T follicular helper cell (primary cell): ENCODE data around the gene ARHGAP8.
"Not testable (repeated sequence)": the region's sequence is repeated elsewhere in the genome, so short reads cannot be mapped to it uniquely, and the experiment has no call there.

ENCODE experiments used
- DNase-seq: peaks from one replicate; pipeline ENCODE4 v3.0.0-alpha.2; 2020; ENCODE audit warnings: low read depth

The ARHGAP8 gene

DNA sequence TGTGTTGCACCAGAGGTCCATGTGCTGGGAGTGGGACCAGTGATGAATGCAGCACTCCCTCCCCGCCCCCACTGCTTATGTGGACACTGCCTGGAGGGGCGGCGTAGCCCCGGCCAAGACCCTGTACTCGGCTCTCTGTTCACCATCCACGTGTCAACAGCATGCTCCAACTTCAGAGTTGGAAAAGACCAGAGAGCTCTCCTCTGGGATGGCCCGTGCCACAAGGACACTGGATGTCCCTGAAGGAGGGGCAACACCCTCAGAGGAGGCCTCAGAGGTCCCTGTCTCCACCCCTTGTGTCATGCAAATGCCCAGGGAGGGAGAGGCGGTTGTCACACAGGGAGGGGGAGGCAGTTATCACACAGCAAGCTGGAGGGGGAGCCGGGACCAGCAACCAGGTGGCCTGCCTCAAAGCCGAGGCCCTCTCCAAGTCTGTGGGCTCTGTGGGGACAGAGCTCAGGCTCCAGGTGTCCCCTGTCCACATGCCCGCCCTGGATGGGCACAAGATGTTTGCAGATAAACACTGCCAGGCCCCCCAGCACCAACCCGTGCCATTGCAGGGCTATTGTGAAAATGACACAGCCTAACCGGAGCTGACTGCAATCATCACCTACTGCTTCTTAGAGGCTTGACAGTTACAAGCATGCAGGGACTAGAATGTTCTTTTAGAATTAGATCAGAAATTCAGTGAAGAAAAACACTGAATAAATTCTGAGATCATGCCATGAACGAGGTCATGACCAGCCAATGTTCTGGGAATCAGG lies 136.3 kb downstream of the ARHGAP8 start:
- DNase-seq: no peak

DNA sequence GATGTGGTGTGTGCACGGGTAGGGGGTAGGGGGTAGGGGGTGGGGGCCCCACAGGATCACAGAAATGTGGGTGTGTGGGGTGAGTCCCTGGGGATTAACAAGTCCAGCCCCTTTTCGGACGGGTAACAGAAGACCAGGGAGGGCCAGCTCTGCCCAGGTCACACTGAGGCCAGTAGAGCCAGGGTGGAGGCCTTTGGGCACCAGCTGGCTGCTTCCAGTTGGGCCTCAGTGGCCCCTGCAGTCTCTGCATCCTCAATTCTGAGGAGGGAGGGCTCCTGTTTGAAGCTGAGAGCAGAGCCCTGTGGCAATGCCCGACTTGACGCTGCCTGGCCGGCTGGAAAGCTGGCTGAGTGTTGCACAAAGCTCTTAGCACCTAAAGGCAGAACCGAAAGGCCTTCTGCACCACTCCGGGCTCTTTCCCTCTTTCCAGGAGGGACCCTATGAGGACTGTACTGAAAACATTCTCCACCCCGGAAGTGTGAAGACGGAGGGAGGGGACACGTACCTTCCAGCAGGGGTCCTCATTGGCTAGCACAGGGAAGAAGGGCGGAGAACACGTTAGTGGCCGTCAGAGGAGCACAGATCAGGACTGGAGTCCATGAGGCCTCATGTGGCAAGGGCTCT lies 137.0 kb downstream of the ARHGAP8 start:
- DNase-seq: no peak

DNA sequence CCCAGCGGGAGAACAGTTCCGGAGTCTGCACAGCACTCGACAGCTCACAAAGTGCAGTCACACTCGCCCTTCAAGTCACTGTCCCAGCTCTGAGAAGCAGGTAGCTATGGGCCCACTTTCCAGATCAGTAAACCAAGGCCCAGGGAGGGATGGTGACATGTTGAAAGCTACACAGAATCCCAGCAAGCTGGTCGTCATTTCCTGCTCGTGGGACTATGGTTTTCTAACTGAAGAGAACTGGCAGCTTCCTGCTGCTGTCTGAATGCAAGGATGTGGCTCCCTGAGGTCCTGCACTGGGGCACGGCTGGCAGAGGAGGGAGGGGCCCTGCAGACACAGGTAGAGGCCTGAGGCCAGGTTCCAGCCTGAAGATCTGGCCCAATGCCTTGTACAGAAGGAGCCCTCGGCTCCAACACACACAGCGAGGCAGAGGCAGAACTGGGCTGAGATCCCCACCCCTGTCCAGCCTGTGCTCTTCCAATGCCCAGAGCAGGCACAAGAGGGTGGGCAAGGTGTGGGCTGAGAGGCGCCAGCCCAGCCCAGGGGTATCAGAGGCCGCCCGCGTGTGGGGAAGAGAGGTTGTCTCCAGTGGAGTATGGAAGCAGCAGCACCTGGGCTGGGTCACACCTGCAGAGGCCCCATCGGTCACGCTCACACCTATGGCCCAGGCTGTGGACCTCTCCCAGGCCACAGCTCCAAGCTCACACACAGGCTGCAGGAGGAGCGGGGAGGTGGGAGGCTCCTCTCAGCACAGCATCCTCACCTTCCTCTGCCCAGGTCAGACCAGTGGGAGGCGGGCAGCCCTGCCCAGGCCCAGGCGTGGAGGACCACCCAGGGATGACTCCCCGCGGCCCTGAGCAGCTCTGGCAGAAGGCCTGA lies 138.3 kb downstream of the ARHGAP8 start:
- no peak for DNase-seq

DNA sequence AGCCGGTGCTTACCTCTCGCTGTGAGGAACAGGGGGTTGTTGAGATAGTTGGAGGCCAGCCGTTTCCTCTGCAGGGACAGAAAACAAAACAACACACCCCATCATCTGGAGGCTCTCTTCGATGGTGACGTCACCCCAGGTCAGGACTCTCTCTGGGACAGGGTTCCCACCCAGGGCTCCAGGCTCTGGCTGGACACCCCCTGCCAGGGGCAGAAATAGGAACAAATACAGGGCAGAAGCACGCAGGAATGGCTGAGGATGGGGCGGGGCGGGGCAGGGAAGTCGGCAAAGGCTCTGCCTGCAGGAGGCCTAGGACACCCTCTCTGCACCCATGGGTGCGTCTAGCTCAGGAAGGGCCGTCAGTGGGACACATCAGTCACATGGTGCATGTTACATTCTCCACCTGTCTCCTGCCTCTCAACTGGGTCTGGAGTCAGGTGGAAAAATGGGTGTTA lies 138.9 kb downstream of the ARHGAP8 start:
- DNase-seq: no peak

DNA sequence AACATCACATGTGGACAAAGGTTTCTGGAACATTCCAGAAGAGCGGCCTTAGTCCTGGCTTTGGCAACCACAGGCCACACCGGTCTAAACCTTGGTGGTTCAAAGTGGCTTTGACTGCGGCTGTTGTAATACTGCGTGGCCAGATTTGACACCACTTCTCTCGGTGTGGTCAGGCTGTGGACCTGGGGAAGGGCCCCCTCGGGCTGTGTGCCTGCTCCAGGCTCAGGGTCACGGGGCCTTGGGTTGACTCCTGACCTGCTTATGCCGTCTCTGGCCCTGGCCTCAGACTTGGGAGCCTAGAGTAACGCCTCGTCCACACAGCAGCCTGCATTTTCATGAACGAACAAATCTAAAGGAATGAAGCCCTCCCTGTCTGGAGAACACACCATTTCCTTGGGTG lies 139.4 kb downstream of the ARHGAP8 start:
- no peak for DNase-seq

DNA sequence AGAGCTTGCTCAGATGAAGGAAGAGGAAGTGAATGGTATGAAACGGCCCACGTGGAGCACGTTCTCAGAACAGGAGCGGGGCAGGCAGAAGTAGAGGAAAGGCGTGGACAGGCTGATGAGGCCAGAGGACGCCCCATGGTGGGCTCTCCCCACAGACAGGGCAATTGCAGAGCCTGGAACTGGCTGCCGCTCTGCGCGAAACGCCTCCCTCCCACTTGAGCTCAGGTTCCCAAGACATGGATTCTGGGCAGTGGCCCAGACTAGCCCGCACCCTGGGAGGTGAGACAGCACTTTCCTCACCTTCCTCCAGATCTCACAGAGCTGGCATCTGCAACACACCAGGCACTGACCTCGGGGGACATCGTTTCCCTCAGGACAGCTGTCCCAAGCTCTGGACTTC lies 139.9 kb downstream of the ARHGAP8 start:
- DNase-seq: no peak

DNA sequence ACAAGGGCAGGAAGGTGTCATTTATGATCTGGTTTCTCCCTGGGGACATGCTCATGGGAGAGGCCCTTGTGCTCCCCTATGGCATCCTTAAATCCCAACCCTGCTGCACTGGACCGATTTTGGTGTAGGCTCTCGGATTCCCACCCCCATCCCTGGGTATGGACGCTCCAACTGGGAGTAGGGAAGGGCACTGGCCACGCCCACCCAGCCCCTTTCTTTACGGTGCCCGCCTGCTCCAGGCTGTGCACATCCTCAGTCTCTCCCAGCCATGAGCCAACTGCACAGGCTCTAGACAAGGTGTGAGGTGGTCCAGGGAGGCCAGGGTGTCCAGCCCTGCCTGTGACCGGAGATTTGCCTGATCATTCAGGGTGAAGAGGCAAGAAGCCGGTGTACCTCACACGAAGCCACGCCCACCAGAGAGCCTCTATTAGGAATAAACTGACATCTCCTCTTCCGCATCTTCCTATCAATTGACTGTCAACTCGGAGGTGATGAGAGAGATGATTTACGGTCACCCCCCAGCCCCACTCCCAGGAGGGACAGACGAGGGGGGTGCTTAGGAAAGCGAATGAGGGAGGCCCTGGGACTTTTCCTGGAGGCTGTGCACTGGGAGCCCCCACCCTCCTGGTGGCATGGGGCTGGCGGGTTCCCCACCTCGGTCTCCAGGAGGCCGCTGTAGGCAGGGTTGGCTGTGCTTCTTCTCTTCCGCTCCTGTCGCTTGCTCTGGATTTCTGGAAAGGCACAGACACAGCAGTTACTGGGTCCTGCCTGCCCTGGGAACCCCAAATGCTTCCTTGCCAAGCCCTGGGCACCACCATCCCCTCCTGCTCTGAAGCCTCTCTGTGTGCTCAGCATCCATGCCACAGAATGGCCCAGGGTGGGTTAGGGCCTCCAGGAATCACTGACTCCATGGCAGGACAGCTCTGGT lies 140.7 kb downstream of the ARHGAP8 start:
- DNase-seq: no peak

DNA sequence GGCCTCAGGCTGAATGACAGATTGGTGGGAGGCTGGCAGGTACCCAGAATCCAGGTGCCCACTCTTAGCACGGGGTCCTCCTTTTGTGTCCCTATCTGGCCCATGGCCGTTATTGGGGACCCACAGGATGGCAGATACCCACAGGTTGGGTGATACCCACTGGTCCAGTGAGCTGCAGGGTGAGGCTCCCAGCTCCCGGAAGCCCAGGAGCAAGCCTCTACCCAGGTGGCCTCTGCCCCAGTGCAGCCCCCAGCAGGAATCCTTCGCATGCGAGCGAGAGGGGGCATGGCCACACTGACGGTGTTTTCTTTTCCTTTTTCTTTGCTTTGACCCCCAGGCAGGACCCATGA lies 141.3 kb downstream of the ARHGAP8 start:
- no peak for DNase-seq

DNA sequence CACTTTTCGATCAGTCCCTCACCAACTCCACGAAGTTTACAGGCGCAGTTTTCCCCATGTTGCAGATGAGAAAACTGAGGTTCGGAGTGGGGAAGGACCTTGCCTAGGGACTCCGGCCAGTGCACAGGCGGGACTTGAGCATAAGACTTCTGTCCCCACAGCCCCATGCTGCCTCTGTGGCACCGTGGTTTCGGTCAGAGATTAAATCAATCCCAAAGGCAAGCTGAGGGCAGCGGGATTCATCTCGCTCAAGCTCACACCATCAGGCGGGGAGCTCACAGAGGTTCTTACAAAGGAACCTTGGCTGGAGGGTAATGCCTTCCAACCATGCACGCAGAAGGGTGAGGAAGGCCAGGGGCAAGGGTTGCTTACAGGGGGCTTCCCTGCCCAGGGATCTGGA lies 141.9 kb downstream of the ARHGAP8 start:
- no peak for DNase-seq

DNA sequence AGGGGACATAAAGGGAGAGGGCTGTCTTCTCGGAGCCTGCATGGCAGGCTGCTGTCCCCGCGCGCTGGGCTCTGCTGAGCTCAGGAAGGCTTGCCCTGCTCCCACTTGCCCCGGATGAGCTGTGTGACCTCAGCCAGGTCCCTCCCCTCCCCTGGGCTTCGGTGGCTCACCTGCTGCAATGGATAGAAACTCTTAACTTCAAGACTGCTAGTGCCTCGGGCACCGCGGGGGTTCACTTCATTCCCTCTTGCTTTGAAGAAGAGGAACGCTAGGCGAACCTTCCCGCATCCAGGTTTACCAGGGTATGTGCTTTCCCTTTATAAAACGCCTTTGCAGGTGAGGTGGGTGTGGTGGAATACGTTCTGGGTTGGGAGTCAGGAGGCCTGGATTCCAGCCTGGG lies 142.4 kb downstream of the ARHGAP8 start:
- DNase-seq: no peak

DNA sequence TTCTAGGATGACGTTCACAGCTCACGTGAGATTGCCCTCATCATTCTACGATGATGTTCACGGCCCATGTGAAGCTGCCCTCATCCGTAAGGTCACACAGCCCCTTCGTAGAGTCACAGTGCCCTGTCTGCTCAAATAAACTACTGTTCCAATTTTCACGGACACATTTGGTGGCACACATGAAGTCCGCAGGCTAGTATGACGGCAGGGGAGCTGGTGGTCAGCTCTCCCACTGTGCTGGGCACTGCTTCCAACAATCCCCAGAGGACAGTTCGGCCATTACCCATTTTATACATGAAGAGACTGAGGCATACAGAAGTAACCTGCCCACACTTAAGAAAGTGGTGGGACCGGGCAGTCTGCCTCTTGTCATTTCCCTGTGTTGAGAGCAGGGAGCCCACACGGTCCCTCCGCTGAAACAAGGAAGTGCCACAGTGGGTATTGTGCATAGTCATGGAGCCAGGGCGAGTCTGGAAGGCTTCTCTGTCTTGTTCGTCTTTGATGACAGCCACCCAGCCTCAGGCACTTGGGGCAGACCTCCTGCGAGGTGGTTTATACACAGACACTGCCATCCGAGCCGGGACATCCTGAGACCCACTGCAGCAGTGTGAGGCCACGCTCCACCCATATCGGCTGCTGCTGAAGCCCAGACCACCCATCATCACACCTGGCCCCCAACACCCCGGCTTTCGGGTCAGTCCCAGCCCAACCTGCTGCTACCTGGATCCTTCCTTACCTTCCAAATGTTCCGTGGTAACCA lies 143.1 kb downstream of the ARHGAP8 start:
- DNase-seq: no peak

DNA sequence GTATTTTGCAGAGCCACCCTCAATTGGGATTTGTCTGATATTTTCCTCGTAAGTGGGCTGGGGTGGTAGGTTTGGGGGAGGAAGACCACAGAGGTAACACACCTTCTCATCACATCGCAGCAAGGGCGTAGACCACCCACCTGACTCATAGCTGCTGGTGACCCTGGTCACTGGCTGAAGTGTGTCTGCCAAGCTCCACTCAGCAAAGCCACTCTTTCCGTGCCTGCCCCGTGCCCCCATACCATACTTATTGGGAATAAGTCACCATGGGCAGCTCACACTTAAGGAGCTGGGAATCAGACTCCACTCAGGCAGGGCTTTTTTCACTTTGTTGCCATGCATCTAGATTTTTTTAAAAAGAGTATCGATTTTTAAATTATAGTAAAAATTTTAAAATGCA lies 145.9 kb downstream of the ARHGAP8 start:
- no peak for DNase-seq

DNA sequence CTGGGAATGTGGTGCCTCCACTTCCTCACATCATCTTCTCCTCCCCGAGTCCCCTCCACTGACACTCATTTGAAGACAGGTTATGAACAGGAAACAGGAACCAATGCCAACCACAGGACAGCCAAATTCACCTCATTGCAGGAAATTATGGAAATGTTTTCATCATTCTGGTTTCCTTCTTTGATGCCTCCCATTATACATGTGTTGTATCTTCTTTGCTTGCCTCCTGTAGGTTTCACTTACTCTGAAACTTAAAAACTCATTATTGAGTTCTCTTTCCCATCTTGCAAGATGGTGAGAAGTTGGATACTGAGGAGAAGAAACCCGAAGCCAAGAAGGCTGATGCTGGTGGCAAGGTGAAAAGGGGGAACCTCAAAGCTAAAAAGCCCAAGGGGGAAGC lies 148.9 kb downstream of the ARHGAP8 start:
- DNase-seq: no peak

DNA sequence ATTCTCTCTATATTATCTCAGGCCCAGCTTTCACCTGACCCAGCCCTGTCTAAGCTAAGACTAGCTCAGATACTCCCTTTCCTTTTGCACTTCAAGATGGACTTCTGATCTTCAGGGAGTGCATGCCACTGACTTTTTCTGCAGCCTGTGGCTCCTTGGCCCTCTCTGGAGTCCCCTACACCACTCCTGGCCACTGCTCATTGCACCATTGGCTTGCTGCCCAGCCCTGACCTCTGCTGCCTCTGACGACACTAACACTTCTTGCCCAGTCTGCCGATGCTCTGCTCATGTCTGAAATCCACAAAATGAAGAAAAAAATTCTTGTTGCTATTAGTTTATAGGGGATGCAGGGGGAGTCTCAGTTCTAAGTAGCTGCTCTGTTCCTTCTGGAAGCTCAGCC lies 150.8 kb downstream of the ARHGAP8 start:
- not testable (repeated sequence) for DNase-seq

DNA sequence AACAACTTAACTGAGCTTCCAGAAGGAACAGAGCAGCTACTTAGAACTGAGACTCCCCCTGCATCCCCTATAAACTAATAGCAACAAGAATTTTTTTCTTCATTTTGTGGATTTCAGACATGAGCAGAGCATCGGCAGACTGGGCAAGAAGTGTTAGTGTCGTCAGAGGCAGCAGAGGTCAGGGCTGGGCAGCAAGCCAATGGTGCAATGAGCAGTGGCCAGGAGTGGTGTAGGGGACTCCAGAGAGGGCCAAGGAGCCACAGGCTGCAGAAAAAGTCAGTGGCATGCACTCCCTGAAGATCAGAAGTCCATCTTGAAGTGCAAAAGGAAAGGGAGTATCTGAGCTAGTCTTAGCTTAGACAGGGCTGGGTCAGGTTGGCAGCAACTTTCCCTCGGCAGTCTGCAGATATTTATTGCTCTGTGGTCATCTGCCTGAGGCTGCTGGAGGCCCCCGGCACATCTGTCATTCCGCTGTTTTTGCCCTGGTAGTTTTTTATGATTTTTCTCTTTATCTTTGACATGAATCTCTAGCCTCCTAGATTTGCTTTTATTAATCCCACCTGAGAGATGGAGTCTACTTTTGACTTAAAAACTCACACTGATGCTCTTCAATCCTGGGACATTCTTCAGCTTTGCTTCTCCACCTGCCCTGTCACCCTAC lies 152.2 kb downstream of the ARHGAP8 start:
- DNase-seq: not testable (repeated sequence)

DNA sequence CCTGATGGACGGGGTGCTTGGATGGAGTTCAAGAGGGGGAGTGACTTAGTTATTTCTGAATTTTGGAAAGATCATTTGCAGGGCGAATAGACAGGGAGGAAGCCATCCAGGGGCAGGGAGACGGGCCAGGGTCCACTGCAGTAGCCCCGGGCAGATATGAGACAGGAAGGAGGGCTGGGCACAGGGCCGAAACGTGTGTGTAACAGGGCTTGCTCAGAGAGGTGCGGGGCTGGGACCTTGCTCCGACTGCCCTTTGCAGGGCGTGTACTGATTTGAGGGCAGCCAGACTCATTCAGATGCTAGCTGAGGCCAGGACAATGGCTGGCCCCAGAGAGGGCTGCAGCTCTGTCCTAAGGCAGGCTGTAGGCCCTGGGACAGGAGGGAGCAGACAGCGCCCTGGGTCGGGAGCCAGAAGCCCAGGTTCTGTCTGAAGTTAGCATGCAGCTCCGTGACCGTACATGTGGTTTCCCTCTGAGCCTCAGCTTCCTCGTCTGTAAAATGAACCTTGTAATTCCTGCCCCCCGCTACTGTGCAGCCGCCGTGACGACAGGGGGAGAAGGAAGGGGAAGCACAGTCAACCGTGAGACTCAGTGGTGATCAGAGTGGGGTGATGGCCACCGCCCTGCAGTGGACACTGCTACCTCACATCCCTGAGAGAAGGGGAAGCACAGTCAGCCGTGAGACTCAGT lies 154.0 kb downstream of the ARHGAP8 start:
- DNase-seq: no peak

DNA sequence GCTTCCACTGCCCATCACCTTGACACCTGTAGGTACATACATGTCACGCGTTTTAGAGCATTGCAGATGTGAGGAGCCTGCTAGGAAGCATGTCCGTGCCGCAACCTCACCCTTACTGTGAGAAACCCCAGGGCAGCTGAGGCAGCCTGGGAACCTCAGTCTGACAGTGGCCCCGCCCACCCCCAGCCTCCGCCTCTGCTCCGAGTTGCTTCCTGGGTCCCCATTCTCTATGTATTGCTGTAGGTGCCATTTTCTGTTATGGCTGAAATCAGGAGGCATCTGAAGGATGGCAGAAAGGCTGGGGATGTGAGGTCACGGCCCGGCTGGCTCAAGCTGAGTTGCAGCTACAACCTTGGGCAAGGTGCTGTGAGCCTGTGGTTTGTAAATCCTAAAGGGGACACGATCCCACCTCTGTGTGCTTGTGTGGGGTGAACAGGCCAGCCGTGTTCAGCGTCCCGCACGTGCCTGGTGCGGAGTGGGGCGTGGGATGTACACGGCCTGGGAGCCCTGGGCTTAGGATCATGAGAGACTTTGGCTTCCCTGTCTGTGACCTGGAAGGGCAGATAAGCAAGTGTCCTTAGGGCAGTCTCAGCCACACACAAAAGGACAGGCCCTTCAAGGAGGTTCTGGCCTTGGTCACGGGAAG lies 154.7 kb downstream of the ARHGAP8 start:
- DNase-seq: no peak

DNA sequence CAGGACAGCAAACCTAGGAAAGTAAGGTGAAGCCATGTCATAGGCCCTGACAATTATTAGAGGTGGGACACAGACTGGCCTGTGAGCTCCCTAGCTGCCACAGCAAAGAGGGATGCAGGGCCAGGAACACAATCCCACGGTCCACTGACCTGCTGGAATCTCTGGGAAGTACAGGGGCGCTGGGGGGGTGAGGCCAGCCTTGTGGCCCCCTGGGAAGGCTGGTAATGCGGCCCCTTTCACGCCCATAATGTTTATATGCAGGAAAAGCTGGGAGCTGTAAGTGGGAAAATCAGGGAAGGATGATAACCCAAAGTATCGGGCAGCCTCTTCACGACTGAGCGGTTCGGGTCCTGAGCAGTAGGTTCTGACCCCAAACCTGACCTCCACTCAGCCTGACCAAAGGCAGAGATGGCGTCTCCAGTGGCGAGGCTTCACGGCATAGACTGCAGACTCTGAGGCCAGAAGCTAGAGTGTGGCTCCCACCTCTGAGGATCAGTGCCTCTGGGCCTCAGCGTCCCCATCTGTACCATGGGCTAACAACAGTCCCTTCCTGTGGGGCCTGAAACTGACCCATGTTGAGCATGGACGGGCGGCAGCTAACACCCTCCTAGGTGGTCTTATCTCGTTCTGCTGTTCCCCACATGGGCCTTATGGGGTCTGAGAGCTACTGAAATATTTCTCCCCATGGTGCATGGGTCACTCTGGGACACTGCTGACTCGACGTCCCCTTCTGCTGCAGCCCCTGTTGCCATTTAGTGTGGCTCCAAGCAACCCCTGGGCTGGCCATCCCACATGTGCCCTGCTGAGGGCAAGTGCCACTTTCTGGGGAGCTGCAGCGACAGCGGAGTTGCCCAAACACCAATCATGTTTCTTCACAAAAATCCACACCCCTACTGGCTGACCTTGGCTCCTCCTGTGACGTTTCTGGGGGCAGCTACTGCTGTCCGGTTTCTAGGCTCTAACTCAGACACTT lies 155.7 kb downstream of the ARHGAP8 start:
- no peak for DNase-seq
